Measurements from ENCODE around the gene NMNAT3. TPM values are rescaled to one million over a fixed set of nuclear protein-coding genes. Genes with fewer than 3 reads are reported as not detected.

Gene NMNAT3
- polyA plus RNA-seq, 1 donor (not counting 4 experiments of a cell fraction or from before 2014, with no cell fraction given): 1.6 TPM

- Histone ChIP-seq H3K79me2 (ENCODE audit: control insufficient read depth, insufficient read depth, low read length) (no peaks in the 10 kb centered on the region), H2AFZ (ENCODE audit: control insufficient read depth, low read length) (no peak overlapping the region), H4K20me1 (ENCODE audit: control insufficient read depth, extremely low read depth, insufficient read depth, low read length) (no peaks in the 10 kb centered on the region), H3K9me3 (ENCODE audit: control insufficient read depth, low read depth, low read length) (no peaks in the 10 kb centered on the region), H3K9ac (ENCODE audit: control insufficient read depth, extremely low read depth, insufficient read depth, low read length) (no peak overlapping the region), H3K27me3 (ENCODE audit: control insufficient read depth, extremely low read depth, insufficient read depth, low read length) (no peaks in the 10 kb centered on the region), H3K36me3 (ENCODE audit: control insufficient read depth in 2 of 2, extremely low read depth in 1 of 2, insufficient read depth in 2 of 2, low read length in 2 of 2) (no peaks in the 10 kb centered on the region), H3K27ac (ENCODE audit: control insufficient read depth, insufficient read depth, low read length) (no peak overlapping the region), H3K4me3 (ENCODE audit: control insufficient read depth in 2 of 3, extremely low read depth in 1 of 3, insufficient read depth in 2 of 3, low read depth in 1 of 3, low read length in 3 of 3) (no peak overlapping the region), H3K4me2 (ENCODE audit: control insufficient read depth, extremely low read depth, insufficient read depth, low read depth, low read length) (no peak overlapping the region), H3K4me1 (ENCODE audit: control insufficient read depth, extremely low read depth, insufficient read depth, low read length) (peaks cover 25% of the 10 kb centered on the region), H3K9me1 (ENCODE audit: control insufficient read depth, extremely low read depth, insufficient read depth, low read length) (no peaks in the 10 kb centered on the region)
- FAIRE-seq (no peak), DNase-seq (ENCODE audit: low read depth, low spot score) (no peak)
- dilution Hi-C loops (cut with MboI; ENCODE audit: extremely low pct_ligation_motif_present, low sequenced_read_pairs): no loop called here
- TF ChIP-seq EZH2 (IDR thresholded peaks at IDR 0.05; ENCODE audit: low read length) (no peak), CTCF (optimal IDR thresholded peaks at IDR 0.05 in 1 of 3, IDR thresholded peaks at IDR 0.05 in 1 of 3, conservative IDR thresholded peaks at IDR 0.05 in 1 of 3; ENCODE audit: extremely low read depth in 1 of 3, insufficient read depth in 2 of 3, low read length in 3 of 3) (no peak)
Measured at GRCh38 chr3:139652561-139652960, 25.2 kb downstream of the NMNAT3 start.

DNA sequence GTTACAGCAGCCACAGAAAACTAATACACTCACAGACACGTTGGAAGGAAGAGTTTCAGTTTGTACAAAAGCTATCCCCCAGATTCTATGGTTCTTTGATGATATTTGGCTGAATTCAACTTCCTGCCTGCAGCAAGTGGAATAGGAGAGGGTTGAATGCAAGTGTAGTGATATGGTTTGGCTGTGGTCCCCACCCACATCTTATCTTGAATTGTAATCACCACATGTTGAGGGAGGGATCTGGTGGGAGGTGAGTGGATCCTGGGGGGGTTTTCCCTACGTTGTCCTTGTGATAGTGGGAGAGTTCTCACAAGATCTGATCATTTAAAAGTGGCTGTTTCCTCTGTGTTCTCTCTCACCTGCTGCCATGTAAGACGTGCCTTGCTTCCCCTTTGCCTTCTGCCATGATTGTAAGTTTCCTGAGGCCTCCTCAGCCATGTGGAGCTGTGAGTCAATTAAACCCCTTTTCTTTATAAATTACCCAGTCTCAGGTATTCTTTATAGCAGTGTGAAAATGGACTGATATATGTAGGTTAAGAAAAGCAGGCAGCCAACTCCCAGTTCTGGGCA lies 29.8 kb downstream of the NMNAT3 start:
- dilution Hi-C loops (cut with MboI; ENCODE audit: extremely low pct_ligation_motif_present, low sequenced_read_pairs): no loop called here
- Histone ChIP-seq H3K9me3 (ENCODE audit: control insufficient read depth, low read depth, low read length) (no peaks in the 10 kb centered on the region), H3K27ac (ENCODE audit: control insufficient read depth, insufficient read depth, low read length) (no peak overlapping the region), H3K36me3 (ENCODE audit: control insufficient read depth in 2 of 2, extremely low read depth in 1 of 2, insufficient read depth in 2 of 2, low read length in 2 of 2) (no peaks in the 10 kb centered on the region), H4K20me1 (ENCODE audit: control insufficient read depth, extremely low read depth, insufficient read depth, low read length) (no peaks in the 10 kb centered on the region), H3K4me1 (ENCODE audit: control insufficient read depth, extremely low read depth, insufficient read depth, low read length) (peaks cover under 1% of the 10 kb centered on the region), H3K9me1 (ENCODE audit: control insufficient read depth, extremely low read depth, insufficient read depth, low read length) (no peaks in the 10 kb centered on the region), H3K4me2 (ENCODE audit: control insufficient read depth, extremely low read depth, insufficient read depth, low read depth, low read length) (no peak overlapping the region), H3K79me2 (ENCODE audit: control insufficient read depth, insufficient read depth, low read length) (no peaks in the 10 kb centered on the region), H2AFZ (ENCODE audit: control insufficient read depth, low read length) (no peak overlapping the region), H3K9ac (ENCODE audit: control insufficient read depth, extremely low read depth, insufficient read depth, low read length) (no peak overlapping the region), H3K4me3 (ENCODE audit: control insufficient read depth in 2 of 3, extremely low read depth in 1 of 3, insufficient read depth in 2 of 3, low read depth in 1 of 3, low read length in 3 of 3) (no peak overlapping the region), H3K27me3 (ENCODE audit: control insufficient read depth, extremely low read depth, insufficient read depth, low read length) (no peaks in the 10 kb centered on the region)
- FAIRE-seq (no peak), DNase-seq (ENCODE audit: low read depth, low spot score) (no peak)
- TF ChIP-seq EZH2 (IDR thresholded peaks at IDR 0.05; ENCODE audit: low read length) (no peak), CTCF (optimal IDR thresholded peaks at IDR 0.05 in 1 of 3, IDR thresholded peaks at IDR 0.05 in 1 of 3, conservative IDR thresholded peaks at IDR 0.05 in 1 of 3; ENCODE audit: extremely low read depth in 1 of 3, insufficient read depth in 2 of 3, low read length in 3 of 3) (no peak)

All from keratinocyte (primary cell).